ENCODE data around the gene HDAC3.

HDAC3 gene

GRCh38 chr5:141634720-141635119, 1.9 kb downstream of the HDAC3 start:
- H3K4me3 ChIP-seq (ENCODE audit: low read depth, low read length) = peak overlapping the region; percentile 34
- TF ChIP-seq CTCF (IDR thresholded peaks at IDR 0.05; ENCODE audit: borderline replicate concordance, insufficient read depth, low read depth, low read length) = no peak

DNA sequence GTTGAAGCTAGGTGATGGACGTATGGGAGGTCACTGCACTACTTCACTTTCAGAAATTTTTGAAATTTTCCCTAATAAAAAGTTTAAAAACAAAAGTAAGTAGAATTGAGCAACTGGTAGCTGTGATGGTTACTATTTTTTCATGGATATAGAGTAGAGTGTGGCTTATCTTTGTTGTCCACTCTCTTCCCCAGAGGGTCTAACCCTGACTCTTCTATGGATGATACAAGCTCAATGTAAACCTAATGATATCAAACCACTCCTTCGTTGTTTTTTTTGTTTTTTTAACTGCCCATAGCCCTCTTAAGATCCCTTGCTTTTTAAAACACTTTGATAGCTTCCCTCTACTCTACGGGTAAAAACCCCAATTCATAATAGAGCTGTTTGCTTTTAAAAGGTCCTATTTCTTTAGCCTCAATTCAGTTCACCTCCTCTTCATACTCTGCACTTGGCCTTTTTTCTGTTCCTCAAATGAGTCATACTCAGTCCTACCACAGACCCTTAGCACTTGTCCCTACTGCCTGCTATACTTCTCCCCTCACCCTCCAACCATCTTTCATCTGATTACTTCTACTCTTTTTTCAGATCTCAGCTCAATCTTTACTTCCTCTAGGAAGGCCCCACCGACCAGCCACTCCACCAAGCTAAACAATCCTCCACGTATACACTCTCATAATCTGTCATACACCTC, 2.6 kb downstream of the HDAC3 start:
- no peak overlapping the region for H3K4me3 ChIP-seq (ENCODE audit: low read depth, low read length)
- TF ChIP-seq CTCF (IDR thresholded peaks at IDR 0.05; ENCODE audit: borderline replicate concordance, insufficient read depth, low read depth, low read length) = no peak

DNA sequence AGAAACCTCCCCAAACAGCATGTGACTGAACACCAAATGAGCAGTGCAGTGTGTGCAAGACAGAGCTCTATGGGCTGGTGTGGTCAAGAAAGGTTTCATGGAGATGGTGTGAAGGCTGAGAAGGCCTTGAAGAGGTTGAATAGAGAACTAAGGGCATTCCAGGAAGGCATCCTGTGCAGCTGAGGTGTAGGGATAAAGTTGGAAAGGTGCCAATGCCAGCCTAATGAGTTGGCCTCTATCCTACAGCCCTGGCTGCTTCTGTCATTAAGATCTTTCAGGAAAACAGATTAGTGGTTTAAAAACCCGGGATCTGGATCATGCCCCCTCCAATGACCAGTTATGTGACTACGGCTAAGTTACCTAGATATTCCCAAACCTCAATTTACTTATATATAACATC, 4.0 kb downstream of the HDAC3 start:
- TF ChIP-seq CTCF (IDR thresholded peaks at IDR 0.05; ENCODE audit: borderline replicate concordance, insufficient read depth, low read depth, low read length) = no peak
- H3K4me3 ChIP-seq (ENCODE audit: low read depth, low read length) = no peak overlapping the region

DNA sequence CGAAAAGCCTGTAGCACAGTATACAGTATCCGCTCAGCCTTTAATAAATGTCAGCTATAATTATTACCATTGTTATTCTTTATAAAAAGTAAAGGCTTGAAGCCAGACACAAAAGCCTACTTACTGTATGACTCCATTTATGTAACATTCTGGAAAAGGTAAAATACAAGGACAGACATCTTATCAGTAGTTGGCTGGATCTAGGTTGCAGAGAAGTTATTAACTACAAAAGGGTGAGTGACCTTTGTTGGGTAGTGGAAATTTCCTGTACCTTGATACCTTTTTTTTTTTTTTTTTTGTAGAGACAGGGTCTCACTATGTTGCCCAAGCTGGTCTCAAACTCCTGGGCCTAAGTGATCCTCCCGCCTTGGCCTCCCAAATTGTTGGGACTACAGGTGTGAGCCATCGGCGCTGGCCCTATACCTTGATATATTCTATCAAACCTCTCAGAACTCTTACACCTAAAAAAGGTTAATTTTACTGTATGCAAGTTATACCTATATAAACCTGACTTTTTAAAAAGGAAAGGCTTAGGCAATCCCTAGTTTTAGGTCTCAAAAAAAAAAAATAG, 6.0 kb downstream of the HDAC3 start:
- no peak for TF ChIP-seq CTCF (IDR thresholded peaks at IDR 0.05; ENCODE audit: borderline replicate concordance, insufficient read depth, low read depth, low read length)
- no peak overlapping the region for H3K4me3 ChIP-seq (ENCODE audit: low read depth, low read length)

GRCh38 chr5:141628175-141628788, 8.4 kb downstream of the HDAC3 start:
- H3K4me3 ChIP-seq (ENCODE audit: low read depth, low read length) = no peak overlapping the region
- no peak for TF ChIP-seq CTCF (IDR thresholded peaks at IDR 0.05; ENCODE audit: borderline replicate concordance, insufficient read depth, low read depth, low read length)

- no peak for TF ChIP-seq CTCF (IDR thresholded peaks at IDR 0.05; ENCODE audit: borderline replicate concordance, insufficient read depth, low read depth, low read length)
- H3K4me3 ChIP-seq (ENCODE audit: low read depth, low read length) = no peak overlapping the region
These were observed 13.0 kb downstream of the HDAC3 start for GRCh38 chr5:141623611-141624010.

DNA sequence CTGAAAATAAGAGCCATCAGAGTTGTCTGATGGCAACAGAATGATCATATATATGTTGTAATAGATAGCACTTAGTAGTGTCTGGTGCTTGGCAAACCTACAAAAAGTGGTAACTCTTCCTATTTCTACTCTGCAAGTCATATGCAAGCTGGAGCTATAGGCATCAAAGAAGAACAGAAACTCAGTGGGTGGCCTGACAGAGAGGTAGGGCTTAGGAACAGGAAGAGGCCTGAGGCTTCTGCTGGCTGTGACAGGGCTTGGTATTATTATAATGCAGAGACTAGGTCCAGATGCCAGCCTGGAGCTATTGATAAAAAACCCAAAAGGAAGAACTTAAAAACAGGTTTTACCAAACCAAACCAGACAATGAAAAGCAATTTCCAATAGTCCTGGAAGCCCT, 13.5 kb downstream of the HDAC3 start:
- H3K4me3 ChIP-seq (ENCODE audit: low read depth, low read length) = no peak overlapping the region
- TF ChIP-seq CTCF (IDR thresholded peaks at IDR 0.05; ENCODE audit: borderline replicate concordance, insufficient read depth, low read depth, low read length) = no peak

Measured in GM12875 (cell line).